Stimulated activated CD4-positive, alpha-beta T cell treated with anti-CD3 and anti-CD28 coated beads, Interleukin-15, amount 100 ng/mL, for 48 hours (primary cell): ENCODE results near the gene THRAP3.
A peak's percentile ranks its signal among the peaks of the same experiment; 100 is the strongest.
"Not testable (repeated sequence)": the region's sequence is repeated elsewhere in the genome, so short reads cannot be mapped to it uniquely, and the experiment has no call there.

ENCODE experiments used
- DNase-seq, 2 donors: peaks; one replicate each; pipeline ENCODE4 v3.0.0-alpha.2; 2020; ENCODE audit warnings: low read depth in 2 of 2

The THRAP3 gene

DNA sequence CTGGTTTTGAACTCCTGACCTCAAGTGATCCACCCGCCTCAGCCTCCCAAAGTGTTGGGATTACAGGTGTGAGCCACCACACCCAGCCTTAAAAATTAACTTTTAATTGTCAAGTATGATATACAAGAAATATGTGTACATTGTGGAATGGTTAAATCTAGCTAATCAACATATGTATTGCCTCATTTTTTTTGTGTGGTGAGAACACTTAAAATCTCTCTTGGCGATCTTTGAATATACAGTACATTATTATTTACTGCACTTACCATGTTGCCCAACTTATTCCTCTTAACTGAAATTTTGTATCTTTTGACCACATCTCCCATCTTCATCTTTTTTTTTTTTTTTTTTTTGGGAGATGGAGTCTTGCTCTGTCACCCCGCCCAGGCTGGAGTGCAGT is 23.3 kb downstream of the THRAP3 start:
- no peak for DNase-seq

- no peak for DNase-seq
These were observed 24.1 kb downstream of the THRAP3 start for GRCh38 chr1:36248250-36248894.

- no peak for DNase-seq
These were observed 27.7 kb downstream of the THRAP3 start for GRCh38 chr1:36251794-36252481.

DNA sequence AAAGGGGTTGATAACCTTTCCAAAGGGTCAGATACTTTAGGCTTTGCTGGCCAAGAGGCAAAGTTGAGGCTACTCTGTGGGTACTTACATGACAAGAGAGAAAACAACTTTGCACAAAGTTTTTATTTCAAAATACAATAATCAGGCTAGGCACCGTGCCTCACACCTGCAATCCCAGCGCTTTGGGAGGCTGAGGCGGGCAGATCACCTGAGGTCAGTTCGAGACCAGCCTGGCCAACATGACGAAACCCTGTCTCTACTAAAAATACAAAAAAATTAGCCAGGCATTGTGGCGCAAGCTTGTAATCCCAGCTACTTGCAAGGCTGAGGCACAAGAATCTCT is 28.2 kb downstream of the THRAP3 start:
- not testable (repeated sequence) for DNase-seq

- no peak for DNase-seq
These were observed 29.1 kb downstream of the THRAP3 start for GRCh38 chr1:36253161-36253862.

- no peak for DNase-seq
These were observed 32.5 kb downstream of the THRAP3 start for GRCh38 chr1:36256558-36257374.

- no peak for DNase-seq
These were observed 33.1 kb downstream of the THRAP3 start for GRCh38 chr1:36257375-36257767.

GRCh38 chr1:36258960-36259344 is 34.7 kb downstream of the THRAP3 start:
- DNase-seq: no peak

- DNase-seq: no peak
These were observed 44.7 kb downstream of the THRAP3 start for GRCh38 chr1:36268981-36269380.

DNA sequence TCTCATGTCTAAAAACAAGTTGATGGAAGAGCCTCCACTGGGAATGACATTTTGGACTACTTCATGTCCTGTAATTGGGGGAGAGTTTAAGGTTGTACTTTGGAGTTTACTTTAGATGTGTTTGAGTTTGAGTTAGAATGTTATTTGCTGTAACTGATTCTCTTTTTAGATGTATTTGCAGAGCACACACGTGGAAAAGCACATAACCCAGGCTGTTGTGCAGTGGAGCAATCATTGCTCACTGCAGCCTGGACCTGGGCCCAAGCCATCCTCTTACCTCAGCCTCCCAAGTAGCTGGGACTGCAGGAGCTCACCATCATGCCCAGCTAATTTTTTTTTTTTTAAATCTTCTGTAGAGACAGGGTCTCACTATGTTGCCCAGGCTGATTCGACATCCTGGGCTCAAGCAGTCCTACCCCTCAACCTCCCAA is 45.2 kb downstream of the THRAP3 start:
- no peak for DNase-seq

- no peak for DNase-seq
These were observed 48.8 kb downstream of the THRAP3 start for GRCh38 chr1:36273024-36273423.

DNA sequence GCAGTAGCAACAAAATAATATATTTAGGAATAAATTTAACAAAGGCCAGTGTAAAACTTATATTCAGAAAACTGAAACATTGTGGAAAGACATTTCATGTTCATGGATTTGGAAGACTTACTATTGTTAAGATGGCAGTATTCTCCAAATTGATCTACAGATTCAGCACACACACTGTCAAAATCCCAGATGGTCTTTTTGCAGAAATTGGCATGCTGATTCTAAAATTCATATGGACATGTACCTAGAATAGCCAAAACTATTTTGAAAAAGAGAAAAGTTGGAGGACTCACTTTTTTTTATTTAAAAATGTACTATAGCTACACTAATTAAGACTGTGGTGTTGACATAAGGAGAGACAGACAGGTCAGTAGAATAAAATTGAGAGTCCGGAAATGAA is 50.0 kb downstream of the THRAP3 start:
- no peak for DNase-seq

- DNase-seq: no peak
These were observed 52.4 kb downstream of the THRAP3 start for GRCh38 chr1:36276688-36277087.

GRCh38 chr1:36279110-36279788 is 55.0 kb downstream of the THRAP3 start:
- no peak for DNase-seq

DNA sequence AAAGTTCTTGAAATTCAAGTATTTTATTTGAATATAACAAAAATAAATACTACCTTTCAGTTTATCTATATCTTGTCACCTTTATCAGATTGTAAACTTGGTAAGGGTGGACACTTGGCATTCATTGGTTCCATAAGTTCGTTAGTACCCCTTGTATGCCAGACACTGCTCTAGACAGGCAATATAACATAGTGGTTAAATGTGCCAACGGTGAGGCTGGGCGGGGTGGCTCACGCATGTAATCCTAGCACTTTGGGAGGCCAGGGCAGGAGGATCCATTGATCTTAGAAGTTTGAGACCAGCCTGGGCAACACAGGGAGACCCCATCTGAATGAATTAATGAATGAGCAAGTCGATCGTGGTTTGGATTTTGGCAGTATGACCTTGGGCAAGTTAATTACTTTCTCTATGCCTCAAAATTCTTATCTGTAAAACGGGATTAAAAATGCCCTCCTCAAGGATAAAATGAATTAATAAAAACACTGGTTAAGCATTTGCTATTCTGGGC is 55.6 kb downstream of the THRAP3 start:
- DNase-seq: no peak

GRCh38 chr1:36284061-36284460 is 59.8 kb downstream of the THRAP3 start:
- DNase-seq: no peak

DNA sequence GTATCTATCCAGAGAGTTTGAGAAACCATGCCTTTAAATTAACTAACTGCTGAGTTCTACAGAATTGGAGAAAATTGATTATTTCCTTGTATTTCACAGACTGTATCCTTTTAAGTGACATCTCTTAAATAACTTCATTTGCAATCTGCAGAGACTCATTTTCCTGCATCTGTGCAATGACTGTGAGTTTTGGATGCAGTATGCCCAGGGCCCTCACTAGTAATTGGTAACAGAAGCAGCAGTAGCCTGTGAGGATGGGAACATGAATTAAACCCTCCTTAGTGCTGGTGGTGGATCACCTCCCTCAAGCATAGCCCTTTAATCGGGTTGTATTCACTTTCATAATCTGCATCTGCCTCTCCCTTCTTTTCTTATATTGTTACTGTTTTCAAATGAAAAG is 60.3 kb downstream of the THRAP3 start:
- DNase-seq: no peak

DNA sequence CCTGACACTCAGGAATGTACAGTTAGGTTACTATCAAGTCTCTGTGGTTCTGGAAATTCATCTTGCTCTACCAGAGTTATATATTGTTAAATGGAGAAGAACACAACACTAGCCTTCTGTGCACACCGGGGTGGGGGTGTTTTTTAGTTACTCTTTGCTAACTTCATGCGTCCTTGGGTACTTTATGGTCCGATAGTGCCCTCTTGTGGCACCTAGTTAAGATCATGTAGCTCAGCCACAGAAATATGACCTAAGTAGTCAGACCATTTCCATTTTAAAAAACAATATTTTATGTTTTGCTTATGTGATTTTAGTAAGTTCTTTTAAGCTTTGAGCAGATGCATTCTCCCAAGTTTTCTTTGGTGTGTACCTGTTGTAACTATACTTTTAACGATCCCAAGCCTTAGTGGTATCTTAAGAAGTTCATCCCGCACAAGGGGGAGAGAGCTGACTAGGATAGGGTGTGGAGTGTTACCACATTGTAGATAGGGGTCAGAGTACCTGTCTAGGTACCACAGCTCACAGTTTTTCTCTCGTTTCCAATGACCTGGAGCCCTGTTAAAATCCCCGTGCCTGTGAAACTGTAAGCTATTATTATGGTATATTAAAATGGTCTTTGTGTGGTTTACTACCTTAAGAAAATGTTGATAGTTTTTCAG is 61.3 kb downstream of the THRAP3 start:
- peak in 1 of 2 donors; percentile 56 for DNase-seq

DNA sequence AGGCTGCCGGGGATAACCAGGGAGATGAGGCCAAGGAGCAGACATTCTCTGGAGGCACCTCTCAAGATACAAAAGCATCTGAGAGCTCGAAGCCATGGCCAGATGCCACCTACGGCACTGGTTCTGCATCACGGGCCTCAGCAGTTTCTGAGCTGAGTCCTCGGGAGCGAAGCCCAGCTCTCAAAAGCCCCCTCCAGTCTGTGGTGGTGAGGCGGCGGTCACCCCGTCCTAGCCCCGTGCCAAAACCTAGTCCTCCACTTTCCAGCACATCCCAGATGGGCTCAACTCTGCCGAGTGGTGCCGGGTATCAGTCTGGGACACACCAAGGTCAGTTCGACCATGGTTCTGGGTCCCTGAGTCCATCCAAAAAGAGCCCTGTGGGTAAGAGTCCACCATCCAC is 62.6 kb downstream of the THRAP3 start:
- DNase-seq: no peak

- DNase-seq: no peak
These were observed 63.4 kb downstream of the THRAP3 start for GRCh38 chr1:36287595-36287994.

DNA sequence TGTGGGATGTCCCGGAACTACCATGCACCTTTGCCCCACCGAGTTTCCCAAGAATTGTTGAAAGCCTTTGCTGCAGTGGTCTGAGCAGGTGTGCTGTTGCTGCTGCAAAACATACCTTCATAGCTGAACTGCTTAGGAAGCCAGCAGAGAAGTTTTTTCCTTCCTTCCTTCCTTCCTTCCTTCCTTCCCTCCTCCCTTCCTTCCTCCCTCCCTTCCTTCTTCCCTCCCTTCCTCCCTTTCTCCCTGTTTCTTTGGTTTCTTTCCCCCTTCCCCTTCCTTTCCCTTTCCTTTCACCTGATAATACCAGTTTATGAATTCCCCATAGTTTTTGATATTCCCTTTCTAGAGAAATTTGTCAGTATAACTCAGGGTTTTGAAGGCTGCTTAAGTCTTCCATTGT is 71.1 kb downstream of the THRAP3 start:
- DNase-seq: no peak
